Calu3 (cell line): ENCODE data around the gene NIPBL. TPM values are rescaled to one million over a fixed set of nuclear protein-coding genes. Genes with fewer than 3 reads are reported as not detected.

Source experiments
- BruUV-seq: library from RNA; stranded (reverse); fragments of 400-500 nt; replicated peaks from 2 replicates; lab custom pipeline; 2021; lab: Mats Ljungman, UMichigan
- CTCF ChIA-PET: fragments of 300-600 bp; sonication (Branson Sonifier 250); formaldehyde crosslinking; loops from one replicate; lab custom pipeline; 2022; ENCODE audit warnings: antibody characterized with exemption; lab: Charles Lee
- DNase-seq: peaks from one replicate; pipeline ENCODE4 v3.0.0; 2022
- H3K27ac Mint-ChIP-seq: one replicate; pipeline ENCODE4 v1.8.0; 2022; ENCODE audit warnings: mixed read lengths; ENCODE audit not compliant: unreplicated experiment
- H3K27me3 Mint-ChIP-seq: one replicate; pipeline ENCODE4 v1.8.0; 2022; ENCODE audit warnings: mixed read lengths; ENCODE audit not compliant: unreplicated experiment
- H3K36me3 Mint-ChIP-seq: one replicate; pipeline ENCODE4 v1.8.0; 2022; ENCODE audit warnings: mild to moderate bottlenecking, moderate library complexity, mixed read lengths; ENCODE audit not compliant: insufficient read depth, unreplicated experiment
- H3K4me1 Mint-ChIP-seq: one replicate; pipeline ENCODE4 v1.8.0; 2022; ENCODE audit warnings: mild to moderate bottlenecking, low read depth, mixed read lengths; ENCODE audit not compliant: unreplicated experiment
- H3K4me3 Mint-ChIP-seq: one replicate; pipeline ENCODE4 v1.8.0; 2022; ENCODE audit warnings: mild to moderate bottlenecking, low read depth, moderate library complexity, mixed read lengths; ENCODE audit not compliant: unreplicated experiment
- H3K9me3 Mint-ChIP-seq: one replicate; pipeline ENCODE4 v1.8.0; 2022; ENCODE audit warnings: low read depth, mixed read lengths; ENCODE audit not compliant: unreplicated experiment
- intact Hi-C: fragments of 100-400 bp; cut with micrococcal nuclease; formaldehyde crosslinking; loops from one replicate; pipeline ENCODE4 v1.10.0; 2022; ENCODE audit not compliant: unreplicated experiment
- total RNA-seq: library from RNA; stranded (reverse); gene quantifications from 2 replicates; pipeline ENCODE4 v1.2.3, GENCODE V29; 2022
- TF ChIP-seq, protein P1 (sequence below): fragments of 200-600 bp; IDR thresholded peaks from one replicate; pipeline ENCODE4 v1.8.0; 2022; ENCODE audit warnings: antibody characterized with exemption; ENCODE audit not compliant: unreplicated experiment

Gene NIPBL
- total RNA-seq, 1 experiment from 2014 or later = 53.2 TPM

DNA sequence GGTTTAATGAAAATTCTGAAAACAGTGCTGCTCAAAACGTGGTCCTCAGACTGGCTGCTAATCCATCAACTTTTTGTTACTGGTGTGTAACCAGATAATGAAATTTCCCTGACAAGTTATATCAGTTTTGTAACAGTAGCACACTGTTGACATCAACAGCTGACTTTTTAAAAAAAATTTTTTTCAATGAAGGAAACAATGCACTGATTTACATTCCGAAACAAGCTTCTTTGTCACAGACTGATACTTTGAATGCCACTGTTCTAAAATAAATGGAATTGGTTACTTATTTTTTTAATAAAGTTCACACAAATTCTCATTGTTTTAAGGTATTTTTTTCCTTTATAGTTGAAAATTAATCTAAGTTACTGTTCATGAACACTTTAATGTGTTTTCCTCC is 169.1 kb downstream of the NIPBL start:
- Mint-ChIP-seq H3K9me3 (no peaks in the 10 kb centered on the region), H3K4me1 (no peaks in the 10 kb centered on the region), H3K36me3 (peaks cover 17% of the 10 kb centered on the region), H3K27me3 (no peaks in the 10 kb centered on the region), H3K27ac (no peak overlapping the region), H3K4me3 (no peak overlapping the region)
- no peak for DNase-seq
- TF ChIP-seq, protein P1, sequence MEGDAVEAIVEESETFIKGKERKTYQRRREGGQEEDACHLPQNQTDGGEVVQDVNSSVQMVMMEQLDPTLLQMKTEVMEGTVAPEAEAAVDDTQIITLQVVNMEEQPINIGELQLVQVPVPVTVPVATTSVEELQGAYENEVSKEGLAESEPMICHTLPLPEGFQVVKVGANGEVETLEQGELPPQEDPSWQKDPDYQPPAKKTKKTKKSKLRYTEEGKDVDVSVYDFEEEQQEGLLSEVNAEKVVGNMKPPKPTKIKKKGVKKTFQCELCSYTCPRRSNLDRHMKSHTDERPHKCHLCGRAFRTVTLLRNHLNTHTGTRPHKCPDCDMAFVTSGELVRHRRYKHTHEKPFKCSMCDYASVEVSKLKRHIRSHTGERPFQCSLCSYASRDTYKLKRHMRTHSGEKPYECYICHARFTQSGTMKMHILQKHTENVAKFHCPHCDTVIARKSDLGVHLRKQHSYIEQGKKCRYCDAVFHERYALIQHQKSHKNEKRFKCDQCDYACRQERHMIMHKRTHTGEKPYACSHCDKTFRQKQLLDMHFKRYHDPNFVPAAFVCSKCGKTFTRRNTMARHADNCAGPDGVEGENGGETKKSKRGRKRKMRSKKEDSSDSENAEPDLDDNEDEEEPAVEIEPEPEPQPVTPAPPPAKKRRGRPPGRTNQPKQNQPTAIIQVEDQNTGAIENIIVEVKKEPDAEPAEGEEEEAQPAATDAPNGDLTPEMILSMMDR = no peak
- CTCF ChIA-PET = no interaction called here
- intact Hi-C loops = no loop called here
- no TSS peak for BruUV-seq

DNA sequence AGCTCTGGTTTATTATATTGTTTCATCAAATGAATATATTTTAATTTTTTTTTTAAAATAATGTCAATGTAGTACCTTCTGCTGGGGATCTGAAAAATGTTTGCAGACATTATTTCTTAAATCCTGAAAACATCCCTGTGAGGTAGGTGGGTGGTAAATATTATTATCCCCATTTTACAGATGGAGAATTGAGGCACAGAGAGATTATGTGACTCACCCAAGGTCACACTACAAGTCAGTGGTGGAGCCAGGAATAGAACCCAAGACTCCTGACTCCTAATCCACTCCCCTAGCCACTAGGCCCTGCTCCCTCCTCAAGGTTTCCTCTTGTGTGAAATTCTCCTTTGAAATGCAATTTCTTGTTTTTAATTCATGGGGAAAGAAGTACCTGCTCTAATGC is 171.4 kb downstream of the NIPBL start:
- DNase-seq = no peak
- TF ChIP-seq, protein P1 = no peak
- no TSS peak for BruUV-seq
- Mint-ChIP-seq H3K36me3 (peaks cover 18% of the 10 kb centered on the region), H3K9me3 (no peaks in the 10 kb centered on the region), H3K4me3 (no peak overlapping the region), H3K27me3 (no peaks in the 10 kb centered on the region), H3K27ac (no peak overlapping the region), H3K4me1 (no peaks in the 10 kb centered on the region)
- CTCF ChIA-PET = no interaction called here
- intact Hi-C loops = no loop called here

DNA sequence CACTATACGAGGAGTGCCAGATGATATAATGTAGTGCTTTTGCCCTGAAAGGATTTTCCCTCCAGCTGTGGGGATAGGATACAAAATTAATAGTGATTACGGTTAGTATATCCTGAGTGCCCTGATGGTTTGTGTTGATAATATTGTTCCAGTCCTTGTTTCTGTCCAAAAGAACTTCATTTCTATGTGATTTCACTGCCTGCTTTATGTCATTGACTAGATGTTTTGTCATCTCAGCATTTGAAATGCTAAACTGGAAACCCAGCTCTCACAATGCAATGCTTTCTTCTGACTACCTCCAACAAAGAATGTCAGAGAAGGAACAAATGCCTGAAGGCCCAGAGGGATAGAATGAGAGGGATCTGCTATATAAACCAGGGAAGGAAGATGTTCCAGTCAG is 177.8 kb downstream of the NIPBL start:
- BruUV-seq = no TSS peak
- Mint-ChIP-seq H3K4me3 (no peak overlapping the region), H3K36me3 (peaks cover 15% of the 10 kb centered on the region), H3K9me3 (no peaks in the 10 kb centered on the region), H3K4me1 (no peaks in the 10 kb centered on the region), H3K27me3 (no peaks in the 10 kb centered on the region), H3K27ac (no peak overlapping the region)
- DNase-seq = no peak
- intact Hi-C loops = no loop called here
- TF ChIP-seq, protein P1 = no peak
- CTCF ChIA-PET = no interaction called here

DNA sequence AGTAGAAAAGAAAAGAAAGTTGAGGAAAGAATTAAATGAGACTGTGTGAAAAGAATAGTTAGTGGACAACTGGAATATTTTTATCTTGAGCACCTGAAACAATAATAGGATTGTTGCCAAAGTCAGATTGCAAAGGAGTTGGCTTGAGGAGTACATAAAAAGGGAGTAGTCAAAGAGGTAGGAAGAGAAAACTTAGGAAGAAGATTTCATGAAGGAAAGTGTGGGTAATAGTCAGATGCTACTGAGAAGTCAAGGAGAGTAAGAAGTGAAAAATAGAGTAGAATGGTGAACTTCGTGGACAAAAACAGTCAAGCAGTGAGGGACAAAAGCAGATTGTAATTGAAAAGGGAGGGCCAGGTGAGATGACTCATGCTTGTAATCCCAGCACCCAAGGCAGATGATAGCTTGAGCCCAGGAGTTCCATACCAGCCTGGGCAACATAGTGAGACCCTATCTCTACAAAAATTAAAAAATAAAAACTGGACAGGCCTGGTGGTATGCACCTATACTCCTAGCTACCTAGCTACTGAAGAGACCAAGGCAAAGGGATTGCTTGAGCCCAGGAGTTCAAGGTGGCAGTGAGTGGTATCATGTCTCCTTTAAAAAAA is 178.9 kb downstream of the NIPBL start:
- intact Hi-C loops = no loop called here
- Mint-ChIP-seq H3K4me3 (no peak overlapping the region), H3K9me3 (no peaks in the 10 kb centered on the region), H3K27me3 (no peaks in the 10 kb centered on the region), H3K36me3 (peaks cover 18% of the 10 kb centered on the region), H3K4me1 (no peaks in the 10 kb centered on the region), H3K27ac (no peak overlapping the region)
- no TSS peak for BruUV-seq
- CTCF ChIA-PET = interaction anchor here (0.6 kb wide), 1 partner anchor 227 kb away, joined by 6 read pairs; no protein-coding TSS in a partner anchor
- TF ChIP-seq, protein P1 = no peak
- DNase-seq = no peak
